Brain microvascular endothelial cell (primary cell): ENCODE data around the gene FLT3.

Source experiments
- DNase-seq: peaks from one replicate; pipeline ENCODE4 v3.0.0-alpha.2; 2020
- H3K27ac ChIP-seq: fragments of 250-450 bp; sonication (Bioruptor Pico); 2 replicates; pipeline ENCODE4 v1.5.1; 2020; ENCODE audit warnings: mild to moderate bottlenecking, moderate library complexity
- H3K27me3 ChIP-seq: fragments of 250-450 bp; sonication (Bioruptor Pico); replicated peaks from 2 replicates; pipeline ENCODE4 v1.5.1; 2020; ENCODE audit warnings: mild to moderate bottlenecking
- H3K36me3 ChIP-seq: fragments of 250-450 bp; sonication (Bioruptor Pico); replicated peaks from 2 replicates; pipeline ENCODE4 v1.5.1; 2020; ENCODE audit warnings: mild to moderate bottlenecking
- H3K4me3 ChIP-seq: 2 replicates; pipeline ENCODE4 v1.5.1; 2011; ENCODE audit warnings: low read depth, mild to moderate bottlenecking, control low read depth, low read length, moderate library complexity
- CTCF ChIP-seq: IDR thresholded peaks from 2 replicates; pipeline ENCODE4 v1.5.1; 2011; ENCODE audit warnings: low read depth, mild to moderate bottlenecking, moderate library complexity, low read length, control low read depth, inconsistent platforms; ENCODE audit errors: missing control alignments
- in situ Hi-C: cut with HindIII; loops from 2 replicates; pipeline ENCODE4 v1.10.0; 2017; ENCODE audit warnings: low sequenced_read_pairs, low pct_ligation_motif_present

Gene FLT3

GRCh38 chr13:27954406-27954851 lies 145.9 kb downstream of the FLT3 start:
- Histone ChIP-seq H3K27me3 (peaks cover 59% of the 10 kb centered on the region), H3K36me3 (no peaks in the 10 kb centered on the region), H3K27ac (no peak overlapping the region), H3K4me3 (peak overlapping the region; percentile 34)
- in situ Hi-C loops, result no loop called here
- DNase-seq, result no peak
- TF ChIP-seq CTCF, result no peak

- in situ Hi-C loops, result no loop called here
- Histone ChIP-seq H3K4me3 (peak overlapping the region; percentile 34), H3K27me3 (peaks cover 53% of the 10 kb centered on the region), H3K27ac (no peak overlapping the region), H3K36me3 (no peaks in the 10 kb centered on the region)
- peak; percentile 23 for DNase-seq
- TF ChIP-seq CTCF, result peak; percentile 60
Observed at GRCh38 chr13:27953676-27954405, 146.5 kb downstream of the FLT3 start.
